K562 (cell line): Measurements from ENCODE around the gene AGO4. TPM values are rescaled to one million over a fixed set of nuclear protein-coding genes. Genes with fewer than 3 reads are reported as not detected.

ENCODE experiments used
- BACH1 ChIP-seq: fragments of 200-800 bp; sonication (Bioruptor generic); IDR thresholded peaks from 2 replicates; pipeline ENCODE4 v1.6.1; 2016; ENCODE audit warnings: missing genetic modification characterization, missing compliant biosample characterization
- BHLHE40 ChIP-seq: IDR thresholded peaks from 2 replicates; pipeline ENCODE4 v1.6.1; 2011; ENCODE audit warnings: low read length, improper control_type of control experiment
- CREM ChIP-seq: IDR thresholded peaks from 2 replicates; pipeline ENCODE4 v1.6.1; 2014; ENCODE audit warnings: antibody characterized with exemption, low read depth
- CTBP1 ChIP-seq: fragments of 450-650 bp; IDR thresholded peaks from 2 replicates; pipeline ENCODE4 v1.6.1; 2016; ENCODE audit warnings: borderline replicate concordance
- EHMT2 ChIP-seq: fragments of 450-650 bp; IDR thresholded peaks from 2 replicates; pipeline ENCODE4 v1.6.1; 2018; ENCODE audit warnings: antibody characterized with exemption
- KLF6 ChIP-seq: fragments of 250-450 bp; sonication (Bioruptor Pico); IDR thresholded peaks from 2 replicates; pipeline ENCODE4 v1.4.0; 2020; ENCODE audit warnings: mild to moderate bottlenecking, moderate library complexity, borderline replicate concordance
- MAFK ChIP-seq: IDR thresholded peaks from 2 replicates; pipeline ENCODE4 v1.6.1; 2011; ENCODE audit warnings: low read length, improper control_type of control experiment
- NCOR1 ChIP-seq: fragments of 450-650 bp; IDR thresholded peaks from 2 replicates; pipeline ENCODE4 v1.6.1; 2016; ENCODE audit warnings: mild to moderate bottlenecking, moderate library complexity
- POLR2A ChIP-seq: fragments of 450-650 bp; conservative IDR thresholded peaks from 2 replicates; pipeline ENCODE4 v1.6.1; 2016
- RCOR1 ChIP-seq, 2 experiments: IDR thresholded peaks; 2 replicates each; pipeline ENCODE4 v1.6.1; 2012; ENCODE audit warnings: low read depth in 2 of 2, low read length in 2 of 2, borderline replicate concordance in 1 of 2, improper control_type of control experiment in 1 of 2
- SAFB2 ChIP-seq: fragments of 200-400 bp; formaldehyde crosslinking; IDR thresholded peaks from 2 replicates; pipeline ENCODE4 v1.6.1; 2018; ENCODE audit warnings: borderline replicate concordance, low read length, low read depth, moderate library complexity; ENCODE audit not compliant: severe bottlenecking
- TSHZ1 ChIP-seq: fragments of 250-450 bp; sonication (Bioruptor Pico); IDR thresholded peaks from 2 replicates; pipeline ENCODE4 v1.4.0; 2020; ENCODE audit warnings: mild to moderate bottlenecking, moderate library complexity
- ZNF12 ChIP-seq: sonication (generic); formaldehyde crosslinking; IDR thresholded peaks from 2 replicates; pipeline ENCODE4 v1.4.0; 2020; ENCODE audit warnings: mild to moderate bottlenecking, missing genetic modification reagents
- ZNF655 ChIP-seq: fragments of 250-450 bp; sonication (Bioruptor Pico); IDR thresholded peaks from 2 replicates; pipeline ENCODE4 v1.5.0; 2021
- ZNF766 ChIP-seq: fragments of 200-800 bp; sonication (Bioruptor generic); conservative IDR thresholded peaks from 2 replicates; pipeline ENCODE4 v1.6.1; 2016; ENCODE audit warnings: missing genetic modification characterization, missing compliant biosample characterization
- polyA plus RNA-seq, 8 experiments: library from polyadenylated mRNA; depleted of rRNA in 4 of 8; stranded (reverse) in 5 of 8; unstranded in 3 of 8; fragments of >200 nt; fragmentation: Nextera tagmentation in 2 of 8; fragmentation: Illumina TruSeq in 1 of 8; extraction: Ambion mirVana in 2 of 8; extraction: Trizol in 1 of 8; gene quantifications; 2 replicates each; pipeline versions ENCODE4 v1.2.1 to v1.2.3, GENCODE V29; 2011 to 2014; ENCODE audit warnings: inconsistent platforms in 1 of 8, missing spikeins in 1 of 8
- total RNA-seq, 7 experiments: library from RNA; depleted of rRNA in 6 of 7; stranded (reverse); fragments of >200 nt in 6 of 7; fragmentation: Illumina TruSeq in 2 of 7; extraction: Trizol in 2 of 7; gene quantifications; 2 replicates each; pipeline versions ENCODE4 v1.2.1 to v1.2.3, GENCODE V29; 2011 to 2021; ENCODE audit warnings: low replicate concordance in 1 of 7
- TF ChIP-seq, protein P1 (sequence below): fragments of 200-800 bp; sonication (Bioruptor generic); IDR thresholded peaks from 2 replicates; pipeline ENCODE4 v1.6.1; 2017; ENCODE audit warnings: missing genetic modification characterization, missing compliant biosample characterization
- TF ChIP-seq, protein P2 (sequence below): fragments of 250-450 bp; sonication (Bioruptor Pico); IDR thresholded peaks from 2 replicates; pipeline ENCODE4 v1.4.0; 2020

AGO4 gene
- total and polyA plus RNA-seq, 9 of the 15 experiments (the other 6 are each of a cell fraction or from before 2014, with no cell fraction given), result 1.3 to 10.5 (median 6.5) TPM

GRCh38 chr1:35894183-35894582 is 86.4 kb downstream of the AGO4 start (continued):
- TF ChIP-seq, protein P1, sequence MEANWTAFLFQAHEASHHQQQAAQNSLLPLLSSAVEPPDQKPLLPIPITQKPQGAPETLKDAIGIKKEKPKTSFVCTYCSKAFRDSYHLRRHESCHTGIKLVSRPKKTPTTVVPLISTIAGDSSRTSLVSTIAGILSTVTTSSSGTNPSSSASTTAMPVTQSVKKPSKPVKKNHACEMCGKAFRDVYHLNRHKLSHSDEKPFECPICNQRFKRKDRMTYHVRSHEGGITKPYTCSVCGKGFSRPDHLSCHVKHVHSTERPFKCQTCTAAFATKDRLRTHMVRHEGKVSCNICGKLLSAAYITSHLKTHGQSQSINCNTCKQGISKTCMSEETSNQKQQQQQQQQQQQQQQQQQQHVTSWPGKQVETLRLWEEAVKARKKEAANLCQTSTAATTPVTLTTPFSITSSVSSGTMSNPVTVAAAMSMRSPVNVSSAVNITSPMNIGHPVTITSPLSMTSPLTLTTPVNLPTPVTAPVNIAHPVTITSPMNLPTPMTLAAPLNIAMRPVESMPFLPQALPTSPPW, result peak; percentile 76
- TF ChIP-seq RCOR1 (IDR thresholded peaks at IDR 0.05; ENCODE audit: borderline replicate concordance in 1 of 2, low read depth in 2 of 2, low read length in 2 of 2) (peak; percentile 76 to 98), CREM (peak; percentile 66; the same call in 1 of the 2 replicates), ZNF12 (CRISPR knock-in tag) (no peak), NCOR1 (peak; percentile 46), BHLHE40 (no peak), KLF6 (no peak), CTBP1 (peak; percentile 64; the same call in 1 of the 2 replicates), BACH1 (tag) (peak; percentile 98), ZNF655 (no peak), ZNF766 (0 out of 2 replicates have a peak, but pooled peaks have one; percentile 40), TSHZ1 (no peak), POLR2A (no peak), MAFK (peak; percentile 84), SAFB2 (no peak), EHMT2 (no peak)
- TF ChIP-seq, protein P2, sequence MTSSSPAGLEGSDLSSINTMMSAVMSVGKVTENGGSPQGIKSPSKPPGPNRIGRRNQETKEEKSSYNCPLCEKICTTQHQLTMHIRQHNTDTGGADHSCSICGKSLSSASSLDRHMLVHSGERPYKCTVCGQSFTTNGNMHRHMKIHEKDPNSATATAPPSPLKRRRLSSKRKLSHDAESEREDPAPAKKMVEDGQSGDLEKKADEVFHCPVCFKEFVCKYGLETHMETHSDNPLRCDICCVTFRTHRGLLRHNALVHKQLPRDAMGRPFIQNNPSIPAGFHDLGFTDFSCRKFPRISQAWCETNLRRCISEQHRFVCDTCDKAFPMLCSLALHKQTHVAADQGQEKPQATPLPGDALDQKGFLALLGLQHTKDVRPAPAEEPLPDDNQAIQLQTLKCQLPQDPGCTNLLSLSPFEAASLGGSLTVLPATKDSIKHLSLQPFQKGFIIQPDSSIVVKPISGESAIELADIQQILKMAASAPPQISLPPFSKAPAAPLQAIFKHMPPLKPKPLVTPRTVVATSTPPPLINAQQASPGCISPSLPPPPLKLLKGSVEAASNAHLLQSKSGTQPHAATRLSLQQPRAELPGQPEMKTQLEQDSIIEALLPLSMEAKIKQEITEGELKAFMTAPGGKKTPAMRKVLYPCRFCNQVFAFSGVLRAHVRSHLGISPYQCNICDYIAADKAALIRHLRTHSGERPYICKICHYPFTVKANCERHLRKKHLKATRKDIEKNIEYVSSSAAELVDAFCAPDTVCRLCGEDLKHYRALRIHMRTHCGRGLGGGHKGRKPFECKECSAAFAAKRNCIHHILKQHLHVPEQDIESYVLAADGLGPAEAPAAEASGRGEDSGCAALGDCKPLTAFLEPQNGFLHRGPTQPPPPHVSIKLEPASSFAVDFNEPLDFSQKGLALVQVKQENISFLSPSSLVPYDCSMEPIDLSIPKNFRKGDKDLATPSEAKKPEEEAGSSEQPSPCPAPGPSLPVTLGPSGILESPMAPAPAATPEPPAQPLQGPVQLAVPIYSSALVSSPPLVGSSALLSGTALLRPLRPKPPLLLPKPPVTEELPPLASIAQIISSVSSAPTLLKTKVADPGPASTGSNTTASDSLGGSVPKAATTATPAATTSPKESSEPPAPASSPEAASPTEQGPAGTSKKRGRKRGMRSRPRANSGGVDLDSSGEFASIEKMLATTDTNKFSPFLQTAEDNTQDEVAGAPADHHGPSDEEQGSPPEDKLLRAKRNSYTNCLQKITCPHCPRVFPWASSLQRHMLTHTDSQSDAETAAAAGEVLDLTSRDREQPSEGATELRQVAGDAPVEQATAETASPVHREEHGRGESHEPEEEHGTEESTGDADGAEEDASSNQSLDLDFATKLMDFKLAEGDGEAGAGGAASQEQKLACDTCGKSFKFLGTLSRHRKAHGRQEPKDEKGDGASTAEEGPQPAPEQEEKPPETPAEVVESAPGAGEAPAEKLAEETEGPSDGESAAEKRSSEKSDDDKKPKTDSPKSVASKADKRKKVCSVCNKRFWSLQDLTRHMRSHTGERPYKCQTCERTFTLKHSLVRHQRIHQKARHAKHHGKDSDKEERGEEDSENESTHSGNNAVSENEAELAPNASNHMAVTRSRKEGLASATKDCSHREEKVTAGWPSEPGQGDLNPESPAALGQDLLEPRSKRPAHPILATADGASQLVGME (CRISPR knock-in tag), result no peak
